HuH-7.5 (cell line): Measurements from ENCODE around the gene LDLR.
"Not testable (repeated sequence)": the region's sequence is repeated elsewhere in the genome, so short reads cannot be mapped to it uniquely, and the experiment has no call there.

ENCODE experiments used
- DNase-seq: peaks from one replicate; pipeline ENCODE4 v3.0.0; 2011; ENCODE audit warnings: low spot score

LDLR gene

DNA sequence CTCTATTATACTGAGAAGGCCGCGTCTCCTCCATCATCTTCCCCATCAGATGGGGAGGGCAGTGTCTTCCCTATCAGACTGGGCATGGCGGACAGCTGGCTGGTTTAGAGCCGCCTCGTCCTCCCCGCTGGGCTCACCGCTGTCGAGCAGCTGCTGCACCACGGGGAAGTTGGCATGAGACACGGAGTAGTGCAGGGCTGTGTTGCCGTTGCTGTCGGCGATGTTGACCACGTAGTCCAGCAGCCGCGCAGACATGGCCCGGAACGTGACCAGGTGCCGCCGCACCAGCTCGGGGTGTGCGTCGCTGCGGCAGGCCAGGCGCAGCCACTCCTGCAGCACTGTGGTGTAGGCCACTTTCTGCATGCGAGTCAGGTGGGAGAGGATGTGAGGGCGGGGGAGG, 85.1 kb downstream of the LDLR start:
- DNase-seq = no peak

DNA sequence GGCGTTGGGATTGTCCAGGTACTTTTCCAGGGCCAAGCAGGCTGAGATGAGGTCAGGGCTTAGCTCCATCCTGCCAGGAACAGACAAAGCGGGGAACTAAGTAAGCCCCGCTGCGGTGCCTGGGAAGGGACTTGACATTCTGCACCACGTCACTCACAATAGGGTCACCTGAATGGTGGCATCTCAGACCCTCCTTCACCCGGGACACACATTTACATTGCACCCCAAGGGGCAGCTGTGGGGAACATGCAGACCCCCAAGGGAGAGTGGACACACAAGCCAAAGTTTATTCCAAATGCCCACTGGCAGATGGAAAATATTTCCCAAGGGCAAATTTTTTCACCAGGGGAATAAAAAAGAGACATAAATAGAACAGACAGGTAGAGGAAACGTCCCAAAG, 86.7 kb downstream of the LDLR start:
- DNase-seq = no peak

DNA sequence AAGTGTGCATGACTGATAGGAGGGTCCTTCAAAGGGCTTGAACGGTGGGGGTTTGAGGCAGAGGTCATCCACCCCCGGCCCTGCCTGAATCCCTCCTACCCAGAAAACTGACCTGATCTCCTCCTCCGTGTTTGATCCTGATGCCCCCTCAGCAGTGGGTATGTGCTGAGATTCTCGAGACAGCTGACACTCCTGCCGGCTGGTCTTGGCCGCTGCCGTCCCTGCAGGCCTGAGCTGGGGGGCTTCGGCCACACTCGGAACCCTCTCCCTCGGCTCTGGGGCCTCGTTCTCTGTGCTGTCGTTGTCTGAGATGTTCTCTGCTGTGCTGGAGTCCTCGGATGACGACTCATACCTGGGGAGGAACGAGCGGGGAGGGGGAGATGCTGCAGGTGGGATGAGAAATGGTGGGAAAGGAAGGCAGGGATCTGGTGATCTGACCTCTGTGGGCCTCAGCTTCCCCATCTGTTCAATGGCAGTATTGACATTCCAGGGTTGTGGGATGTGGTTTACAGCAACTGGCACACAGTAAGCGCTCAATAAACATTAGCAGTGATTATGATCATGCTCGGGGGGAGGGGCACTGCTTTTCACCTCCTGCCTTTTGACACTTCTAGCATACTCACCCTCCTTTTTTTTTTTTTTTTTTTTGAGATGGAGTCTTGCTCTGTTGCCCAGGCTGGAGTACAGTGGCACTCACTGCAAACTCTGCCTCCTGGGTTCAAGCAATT, 87.4 kb downstream of the LDLR start:
- DNase-seq = no peak

DNA sequence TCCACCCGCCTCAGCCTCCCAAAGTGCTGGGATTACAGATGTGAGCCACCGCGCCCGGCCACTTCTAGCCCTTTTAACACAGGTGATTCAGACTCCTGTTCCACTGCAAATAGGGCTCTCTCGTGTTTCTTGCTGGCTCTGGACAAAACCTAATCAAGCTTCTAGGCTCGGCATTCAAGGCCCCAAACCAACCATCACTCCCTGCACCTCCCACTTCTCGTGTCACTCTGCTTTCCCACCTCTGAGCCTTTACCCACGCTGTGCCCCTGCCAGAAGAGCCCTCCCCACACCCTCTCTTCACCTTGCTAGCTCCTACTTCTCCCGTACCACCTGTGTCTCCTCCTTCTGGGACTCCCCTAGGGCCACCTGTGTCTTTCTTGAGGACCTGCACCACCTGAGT, 88.3 kb downstream of the LDLR start:
- no peak for DNase-seq

DNA sequence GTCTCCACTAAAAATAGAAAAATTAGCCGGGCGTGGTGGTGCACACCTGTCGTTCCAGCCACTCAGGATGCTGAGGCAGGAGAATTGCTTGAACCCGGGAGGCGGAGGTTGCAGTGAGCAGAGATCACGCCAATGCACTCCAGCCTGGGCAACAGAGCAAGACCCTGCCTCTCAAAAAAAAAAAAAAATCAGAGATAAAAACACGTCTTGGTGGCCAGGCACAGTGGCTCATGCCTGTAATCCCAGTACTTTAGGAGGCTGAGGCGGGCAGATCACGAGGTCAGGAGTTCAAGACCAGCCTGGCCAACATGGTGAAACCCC, 89.8 kb downstream of the LDLR start:
- DNase-seq = not testable (repeated sequence)

DNA sequence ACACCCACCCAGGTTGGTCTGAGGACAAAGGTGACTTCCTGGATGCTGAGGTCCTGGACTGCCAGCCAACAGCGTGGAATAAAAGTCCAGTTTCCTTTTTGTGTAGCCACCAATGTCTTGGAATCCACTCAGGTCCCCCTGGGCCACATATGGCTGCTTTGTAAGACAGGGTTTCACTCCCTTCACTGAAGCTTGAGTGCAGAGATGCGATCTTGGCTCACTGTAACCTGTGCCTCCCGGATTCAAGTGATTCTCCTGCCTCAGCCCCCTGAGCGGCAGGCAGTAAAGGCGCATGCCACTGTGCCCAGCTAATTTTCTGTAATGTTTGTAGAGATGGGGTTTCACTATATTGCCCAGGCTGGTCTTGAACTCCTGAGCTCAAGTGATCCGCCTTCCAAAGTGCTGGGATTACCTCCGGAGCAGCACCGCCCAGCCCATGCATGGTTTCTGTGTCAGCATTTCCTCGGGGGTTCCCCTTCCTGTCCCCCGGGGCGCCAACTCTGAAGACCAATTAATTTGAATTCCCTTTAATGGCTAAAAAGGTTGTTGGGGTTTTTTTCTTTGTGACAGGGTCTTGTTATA, 90.5 kb downstream of the LDLR start:
- DNase-seq = no peak

DNA sequence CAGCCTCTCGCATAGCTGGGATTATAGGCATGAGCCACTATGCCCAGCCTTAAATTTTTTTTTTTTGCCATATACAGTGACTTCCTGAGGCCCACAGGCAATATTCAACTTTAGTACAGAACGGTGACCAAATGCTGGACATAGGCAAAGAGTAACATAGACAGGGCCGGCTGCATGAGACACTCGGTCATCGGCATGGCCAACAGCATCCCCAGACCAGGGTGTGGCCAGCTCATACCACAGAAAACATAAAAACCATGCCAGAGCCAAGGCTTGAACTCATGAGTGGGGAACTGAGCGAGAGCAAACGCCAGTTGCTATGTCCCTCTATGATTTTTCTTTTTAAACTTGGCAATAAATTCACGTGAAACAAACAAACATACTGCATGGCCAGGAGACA, 91.1 kb downstream of the LDLR start:
- no peak for DNase-seq

DNA sequence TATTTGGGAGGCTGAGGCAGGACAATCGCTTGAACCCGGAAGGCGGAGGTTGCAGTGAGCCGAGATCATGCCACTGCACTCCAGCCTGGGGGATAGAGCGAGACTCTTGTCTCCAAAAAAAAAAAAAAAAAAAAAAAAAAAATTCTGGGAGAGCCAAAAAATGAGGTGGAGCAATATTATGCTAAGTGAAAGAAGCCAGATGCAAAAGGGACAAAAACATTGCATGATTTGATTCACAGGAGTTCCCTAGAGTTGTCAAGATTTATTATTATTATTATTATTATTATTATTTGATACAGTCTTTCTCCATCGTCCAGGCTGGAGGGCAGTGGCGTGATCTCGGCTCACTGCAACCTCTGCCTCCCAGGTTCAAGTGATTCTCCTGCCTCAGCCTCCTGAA, 91.7 kb downstream of the LDLR start:
- DNase-seq = not testable (repeated sequence)

DNA sequence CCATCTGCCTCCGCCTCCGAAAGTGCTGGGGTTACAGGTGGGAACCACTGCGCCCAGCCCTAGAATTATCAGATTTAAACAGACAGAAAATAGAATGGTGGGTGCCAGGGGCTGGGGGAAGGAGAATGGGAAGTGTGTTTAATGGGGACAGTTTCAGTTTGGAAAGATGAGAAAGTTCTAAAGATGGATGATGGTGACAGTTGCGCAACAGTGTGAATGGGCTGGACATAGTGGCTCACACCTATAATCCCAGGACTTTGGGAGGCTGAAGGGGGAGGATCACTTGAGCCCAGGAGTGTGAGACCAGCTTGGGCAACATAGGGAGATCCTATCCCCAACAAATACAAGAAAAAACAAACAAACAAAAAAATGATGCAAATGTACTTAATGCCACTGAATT, 92.2 kb downstream of the LDLR start:
- DNase-seq = no peak
